HG03139 (cell line): Measurements from ENCODE around the gene ECI2.
"Not testable (repeated sequence)": the region's sequence is repeated elsewhere in the genome, so short reads cannot be mapped to it uniquely, and the experiment has no call there.

Experiments
- ATAC-seq: cut with Tn5 transposase; IDR thresholded peaks from one replicate; pipeline ENCODE4 v1.9.1; 2021; ENCODE audit not compliant: unreplicated experiment

ECI2 gene

DNA sequence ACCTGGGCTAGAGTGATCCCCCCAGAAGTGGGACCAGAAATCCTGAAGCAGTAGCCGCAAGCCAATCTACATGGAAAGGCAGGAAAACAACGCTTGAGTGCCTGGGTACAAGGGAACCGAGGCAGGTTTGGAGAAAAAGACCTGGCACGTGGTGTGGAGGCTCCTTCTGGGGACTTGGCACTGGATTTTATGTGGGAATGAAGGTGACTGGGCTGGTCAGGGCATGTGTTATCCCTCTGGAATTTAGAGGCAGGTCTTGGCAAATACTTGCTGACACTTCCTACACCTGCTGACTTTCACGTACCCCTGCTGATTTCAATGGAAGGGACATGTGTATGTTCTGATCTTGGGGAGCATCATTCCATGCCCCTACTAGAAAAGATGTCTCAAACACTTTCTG, 31.4 kb downstream of the ECI2 start:
- no peak for ATAC-seq

DNA sequence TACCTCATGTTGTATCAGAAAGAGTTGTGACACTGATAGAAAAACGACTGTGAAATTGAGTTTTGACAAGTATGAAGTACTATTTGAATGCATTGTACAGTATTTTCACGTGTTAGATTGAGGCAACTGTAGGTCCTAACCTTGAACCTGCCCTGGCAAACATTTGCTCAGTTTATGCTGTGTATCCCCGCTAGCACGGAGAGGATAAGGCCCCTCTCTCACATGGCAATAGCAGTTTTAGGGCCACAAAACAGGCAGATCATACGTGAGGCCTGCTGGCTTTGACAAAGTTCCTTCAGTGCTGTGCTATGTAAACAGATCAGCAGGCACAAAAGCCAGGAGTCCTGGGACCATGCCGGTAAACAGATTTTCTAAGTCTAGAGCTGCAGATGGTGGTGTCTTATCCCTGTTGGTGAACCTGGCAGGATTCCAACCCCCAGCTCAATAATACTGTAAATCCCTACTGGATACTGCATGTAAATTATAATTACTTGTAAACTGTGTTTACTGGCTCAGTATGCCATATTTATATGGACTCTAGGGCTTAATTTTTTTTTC, 32.6 kb downstream of the ECI2 start:
- no peak for ATAC-seq

DNA sequence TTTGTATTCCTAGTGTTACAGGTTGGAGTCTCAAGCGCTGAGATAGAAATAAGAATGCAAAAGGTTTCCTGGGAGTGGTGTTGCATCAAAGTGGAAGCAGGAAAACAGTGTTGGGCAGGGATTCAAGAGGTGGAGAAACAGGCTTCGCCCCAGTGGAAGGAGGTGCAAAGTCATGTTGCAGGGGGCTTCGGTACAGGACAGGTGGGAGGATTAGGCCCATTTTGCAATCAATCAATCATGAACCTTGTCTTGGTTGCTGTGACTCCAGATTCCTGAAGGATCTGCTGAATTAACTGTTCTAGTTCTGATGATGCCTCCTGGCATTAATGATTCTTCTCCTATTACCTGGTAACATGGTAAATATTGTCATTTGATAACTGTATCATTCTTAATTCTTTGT, 34.1 kb downstream of the ECI2 start:
- ATAC-seq: no peak

DNA sequence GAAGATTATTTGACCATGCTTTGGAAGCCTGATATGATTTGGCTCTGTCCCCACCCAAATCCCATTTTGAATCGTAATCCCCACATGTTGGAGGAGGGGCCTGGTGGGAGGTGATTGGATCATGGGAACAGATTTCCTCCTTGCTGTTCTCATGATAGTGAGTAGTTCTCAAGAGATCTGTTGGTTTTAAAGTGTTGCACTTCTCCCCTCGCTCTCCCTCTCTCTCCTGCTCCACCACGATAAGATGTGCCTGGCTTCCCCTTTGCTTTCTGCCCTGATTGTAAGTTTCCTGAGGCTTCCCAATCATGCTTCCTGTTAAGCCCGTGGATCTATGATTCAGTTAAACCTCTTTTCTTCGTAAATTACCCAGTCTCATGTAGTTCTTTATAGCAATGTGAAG, 34.7 kb downstream of the ECI2 start:
- ATAC-seq: no peak

DNA sequence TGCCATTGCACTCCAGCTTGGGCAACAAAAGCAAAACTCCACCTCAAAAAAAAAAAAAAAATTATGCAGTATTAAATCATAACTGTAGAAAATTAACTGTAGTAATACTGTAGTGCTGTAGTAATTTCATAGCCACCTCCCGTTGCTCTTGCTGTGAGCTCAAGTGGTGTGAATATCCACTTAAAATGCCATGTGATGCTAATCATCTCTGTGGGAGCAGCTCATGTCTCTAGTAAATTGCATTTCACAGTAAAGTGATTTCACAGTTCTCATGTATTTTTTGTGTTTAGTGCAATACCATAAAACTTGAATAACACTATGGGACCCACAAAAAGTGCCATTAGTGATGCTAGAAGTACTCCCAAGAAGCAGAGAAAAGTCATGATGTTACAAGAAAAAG, 42.1 kb downstream of the ECI2 start:
- no peak for ATAC-seq

DNA sequence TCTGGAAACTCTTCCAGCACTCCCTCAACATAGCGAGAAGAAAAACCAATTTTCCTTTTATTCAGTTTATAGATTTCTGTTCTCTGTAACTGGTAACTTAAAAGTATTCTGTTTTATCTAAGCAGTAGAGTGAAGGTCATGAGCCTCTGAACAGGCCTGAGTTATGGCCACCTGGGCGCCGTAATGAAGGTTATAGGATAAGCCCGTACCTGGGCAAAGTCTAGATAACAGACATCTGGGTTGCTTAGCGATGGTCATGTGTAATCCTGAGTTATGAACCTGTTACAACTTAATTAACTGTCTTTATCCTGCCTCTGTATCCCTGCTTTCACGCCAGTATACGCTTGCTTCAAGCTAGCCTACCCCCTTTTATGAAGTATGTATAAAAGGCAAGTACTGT, 43.4 kb downstream of the ECI2 start:
- ATAC-seq: no peak

DNA sequence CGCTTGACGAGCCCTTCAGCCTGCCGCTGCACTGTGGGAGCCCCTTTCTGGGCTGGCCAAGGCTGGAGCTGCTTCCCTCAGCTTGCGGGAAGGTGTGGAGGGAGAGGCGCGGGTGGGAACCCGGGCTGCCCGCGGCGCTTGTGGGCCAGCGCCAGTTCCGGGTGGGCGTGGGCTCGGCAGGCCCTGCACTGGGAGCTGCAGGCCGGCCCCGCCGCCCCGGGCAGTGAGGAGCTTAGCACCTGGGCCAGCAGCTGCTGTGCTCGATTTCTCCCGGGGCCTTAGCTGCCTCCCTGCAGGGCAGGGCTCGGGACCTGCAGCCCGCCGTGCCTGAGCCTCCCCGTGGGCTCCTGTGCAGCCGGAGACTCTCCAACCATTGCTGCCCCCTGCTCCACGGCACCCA, 45.3 kb downstream of the ECI2 start:
- not testable (repeated sequence) for ATAC-seq

DNA sequence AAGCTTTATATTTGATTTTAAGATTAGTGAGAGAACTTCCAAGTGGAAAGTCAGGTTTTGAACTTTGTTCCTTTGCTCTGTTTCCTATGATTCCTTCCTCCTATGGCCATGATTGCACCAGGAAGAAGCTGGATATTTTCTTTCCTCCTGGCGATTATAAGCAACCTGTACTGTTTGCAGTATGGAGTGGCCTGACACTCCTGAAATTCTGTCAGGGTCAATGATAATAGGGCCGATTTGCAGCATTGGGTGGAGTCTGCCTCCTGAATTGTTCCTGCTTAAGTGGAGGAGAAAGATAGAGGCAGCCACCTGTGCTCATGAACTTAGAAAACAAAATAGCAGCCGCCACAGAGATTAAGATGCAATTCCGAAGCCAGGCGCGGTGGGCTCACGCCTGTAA, 46.7 kb downstream of the ECI2 start:
- no peak for ATAC-seq

DNA sequence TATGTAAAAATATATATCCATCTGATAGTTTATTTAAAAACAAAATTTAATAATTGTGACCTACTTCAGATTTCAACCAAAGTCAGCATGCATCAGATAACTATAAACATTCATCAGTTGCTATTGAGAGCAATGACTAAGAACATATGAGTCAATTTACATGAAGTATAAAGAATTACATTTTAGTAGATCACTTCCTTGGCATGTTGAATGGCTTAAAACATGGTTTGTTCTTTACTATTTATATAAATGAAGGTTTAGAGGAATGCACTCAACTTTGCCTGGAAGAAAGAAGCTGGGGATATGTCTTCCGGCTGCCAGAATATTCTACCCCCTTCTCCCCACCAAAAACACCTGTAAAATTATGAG, 50.1 kb downstream of the ECI2 start:
- no peak for ATAC-seq

DNA sequence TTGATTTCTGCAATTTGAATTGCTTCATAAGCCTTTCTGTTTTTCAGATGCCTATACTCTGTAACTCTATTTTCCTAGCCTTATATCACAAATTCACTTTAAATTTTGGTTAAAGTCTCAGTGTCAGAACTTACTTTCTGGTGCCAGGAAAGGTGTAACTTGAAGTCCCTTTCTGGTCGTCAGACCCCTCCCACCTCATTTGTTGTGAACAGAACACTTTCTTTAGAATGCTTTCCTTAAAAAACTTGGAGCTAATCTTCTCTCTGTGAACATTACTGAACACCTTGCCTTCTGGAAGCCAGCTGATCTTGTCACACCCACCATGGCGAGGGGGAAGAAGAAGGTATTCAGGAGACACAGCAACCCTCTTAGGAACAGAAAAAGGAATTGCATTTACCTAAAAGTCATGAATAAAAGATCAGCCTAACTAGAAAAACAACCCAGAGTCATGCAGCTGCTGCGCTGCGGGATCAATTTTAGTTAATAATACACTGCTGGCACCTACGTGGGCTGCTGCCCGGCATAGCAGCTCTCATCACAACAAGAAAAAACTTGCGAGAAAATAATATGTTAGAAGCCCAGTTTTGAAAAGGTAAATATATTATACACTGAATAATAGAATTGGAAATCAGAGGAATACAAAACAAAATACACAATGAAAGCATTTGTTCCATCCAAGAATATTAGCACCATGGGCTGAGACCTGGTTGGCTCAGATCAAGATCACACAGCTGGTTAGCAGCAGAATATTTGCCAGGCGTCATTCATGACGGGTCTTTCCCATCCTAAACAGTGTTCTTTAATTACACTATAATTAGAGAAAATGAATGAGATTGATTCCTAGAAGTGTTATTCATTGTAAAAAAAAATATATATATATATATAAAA, 50.7 kb downstream of the ECI2 start:
- ATAC-seq: no peak

DNA sequence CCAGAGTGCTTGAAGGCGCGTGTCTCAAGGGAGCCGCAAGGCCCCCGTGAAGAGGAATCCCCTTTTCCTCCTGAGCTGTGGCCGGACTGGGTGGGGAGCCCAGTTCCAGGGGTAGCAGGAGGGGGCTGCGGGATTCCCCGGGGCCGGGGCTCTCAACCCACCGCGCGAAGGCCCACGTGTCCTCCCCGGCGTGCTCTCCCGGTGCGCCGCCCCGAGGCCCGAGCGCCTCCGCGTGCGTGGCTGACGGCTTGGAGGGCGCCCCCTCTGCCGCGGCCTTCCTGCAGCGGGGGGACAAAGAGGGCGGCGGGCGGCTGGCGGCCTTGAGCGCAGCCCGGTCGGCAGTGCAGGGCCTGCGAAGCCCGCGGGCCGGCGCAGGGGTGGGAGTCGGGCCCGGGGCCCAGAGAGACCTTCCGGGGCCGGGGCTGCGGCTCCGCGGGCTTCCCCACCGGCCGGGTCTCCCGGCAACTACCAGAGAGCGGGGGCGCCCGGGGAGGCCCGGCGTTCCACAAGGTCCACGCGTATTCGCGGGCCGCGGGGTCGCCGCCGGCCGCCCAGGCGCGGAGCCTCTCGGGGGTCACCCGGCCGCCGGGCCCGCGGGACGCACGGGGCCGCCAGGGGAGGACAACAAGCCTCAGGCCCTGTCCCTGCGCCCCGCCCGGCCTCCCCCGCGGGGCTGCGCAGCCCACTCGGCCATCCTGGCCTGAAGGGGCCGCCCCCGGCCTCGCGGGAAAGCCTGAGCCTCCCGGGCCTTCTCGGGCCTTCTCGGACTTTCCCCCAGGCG, 56.5 kb downstream of the ECI2 start, which contains the start of gene FAM217A:
Gene FAM217A, minus strand, starts transcription at position 447 of the 781 bp plus-strand sequence. CDS start 1,723 bp downstream, outside the sequence.
- ATAC-seq: no peak

DNA sequence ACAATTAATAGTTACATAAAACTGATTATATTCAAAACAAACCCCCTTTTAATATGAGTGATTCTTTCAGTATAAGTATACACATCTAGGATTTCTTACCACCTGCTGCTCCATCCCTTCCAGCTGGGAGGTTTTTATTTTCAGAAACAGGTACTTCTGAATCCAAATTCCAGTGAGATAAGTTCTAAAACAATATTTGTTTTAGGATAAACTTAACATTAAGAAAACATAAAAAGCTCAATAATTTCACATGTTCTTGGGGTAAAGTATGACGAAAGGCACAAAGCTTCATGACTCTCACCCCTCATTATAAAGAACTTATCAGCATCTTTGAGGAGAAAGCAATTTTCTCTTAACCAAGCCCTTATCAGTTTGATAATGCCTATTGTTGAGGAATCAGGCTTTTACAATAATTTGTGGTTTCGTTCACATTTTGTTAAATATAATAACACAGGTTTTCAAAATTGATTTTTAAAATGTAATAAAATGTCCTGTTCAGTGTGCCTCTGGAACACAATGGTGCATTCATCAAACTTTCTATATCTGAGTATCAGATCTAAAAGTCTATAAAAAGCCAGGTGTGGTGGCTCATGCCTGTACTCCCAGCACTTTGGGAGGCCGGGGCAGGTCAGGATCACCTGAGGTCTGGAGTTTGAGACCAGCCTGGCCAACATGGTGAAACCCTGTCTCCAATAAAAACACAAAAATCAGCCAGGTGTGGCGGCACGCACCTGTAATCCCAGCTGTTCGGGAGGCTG, 60.7 kb downstream of the ECI2 start:
- no peak for ATAC-seq

DNA sequence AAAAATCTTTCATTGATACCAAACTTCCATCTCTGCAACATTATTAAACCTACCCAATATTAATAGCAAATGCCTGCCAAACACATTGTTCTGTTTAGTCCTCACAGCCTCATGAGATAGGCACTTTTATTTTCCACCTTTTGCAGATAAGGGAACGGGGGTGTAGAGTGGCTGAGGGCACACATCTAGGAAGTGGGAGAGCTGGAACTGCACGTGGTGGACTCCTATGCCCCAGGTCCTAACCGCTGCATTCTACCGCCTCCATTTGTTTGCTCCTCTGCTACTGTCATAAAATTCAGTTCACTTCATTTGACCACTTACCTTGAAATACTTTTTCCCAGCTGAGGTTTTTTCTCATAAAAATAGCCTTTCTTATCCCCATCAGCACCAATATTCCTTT, 64.0 kb downstream of the ECI2 start:
- ATAC-seq: no peak

DNA sequence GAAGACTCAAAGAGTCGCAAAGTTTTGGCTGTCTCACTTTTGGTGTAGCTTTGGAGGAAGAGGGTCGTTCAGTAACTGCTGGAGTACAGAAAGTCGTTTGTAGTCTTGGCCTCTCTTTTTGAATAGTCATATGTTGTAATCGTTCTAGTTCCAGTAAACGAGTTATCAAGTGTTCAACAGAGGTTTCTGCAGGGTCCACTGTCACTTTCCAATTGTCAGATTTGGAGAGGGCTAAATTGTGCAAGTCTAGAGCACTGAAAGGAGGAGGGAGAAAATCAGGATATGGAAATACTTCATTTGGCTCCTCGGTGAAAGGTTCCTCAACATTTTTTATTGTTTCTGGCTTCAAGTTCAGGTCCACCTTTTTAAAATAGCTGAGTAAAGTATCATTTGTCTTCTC, 66.2 kb downstream of the ECI2 start:
- no peak for ATAC-seq

DNA sequence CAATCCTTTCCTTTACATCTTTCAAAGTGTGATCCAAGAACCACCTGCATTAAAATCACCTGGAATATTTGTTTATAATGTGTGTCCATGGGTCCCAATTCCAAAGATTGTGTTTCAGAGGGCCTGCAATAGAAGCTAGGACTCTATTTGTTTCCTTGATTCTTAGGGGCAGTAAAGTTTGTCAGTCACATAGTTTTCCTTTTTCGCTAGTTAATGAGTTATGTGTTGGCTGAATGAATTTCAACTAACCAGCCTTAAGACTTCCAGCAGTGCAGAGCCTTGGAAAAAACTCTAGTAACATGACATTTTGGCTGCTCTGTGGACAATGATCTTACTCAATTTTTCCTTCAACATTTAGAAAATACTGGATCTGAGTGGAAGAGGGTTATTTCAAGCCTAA, 67.7 kb downstream of the ECI2 start:
- no peak for ATAC-seq

DNA sequence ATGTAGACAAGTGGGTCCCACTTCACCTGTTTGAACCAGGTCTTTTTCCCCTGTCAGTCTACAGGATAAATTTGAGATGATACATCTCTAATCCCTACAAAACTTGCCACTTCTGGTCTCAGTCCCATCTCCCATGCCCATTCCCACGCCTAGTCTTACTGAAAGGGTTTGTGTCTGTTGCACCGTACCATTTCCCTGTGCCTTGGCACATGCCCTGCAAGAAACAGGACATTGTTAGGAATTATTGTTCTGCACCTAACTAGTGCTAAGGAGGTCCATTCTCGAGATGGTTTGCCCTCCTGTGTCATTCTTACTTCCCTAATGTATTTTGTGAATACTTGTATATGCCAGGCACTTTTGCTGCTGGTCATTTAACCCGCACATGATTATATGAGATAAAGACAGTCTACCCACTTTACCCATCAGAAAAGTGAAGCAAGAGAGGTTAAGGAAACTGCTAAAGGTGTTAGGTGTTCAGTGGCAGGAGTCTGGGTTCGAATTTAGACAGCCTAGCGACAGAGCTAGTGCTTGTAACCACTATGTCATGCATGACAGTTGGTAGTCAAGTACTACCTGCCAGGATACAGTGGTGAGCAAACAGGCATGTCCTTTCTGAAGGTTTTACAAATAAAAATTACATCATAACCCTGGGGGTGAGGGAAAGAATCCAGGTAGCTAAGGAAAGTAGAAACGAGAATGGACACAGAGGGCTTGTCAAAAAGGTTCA, 69.2 kb downstream of the ECI2 start:
- no peak for ATAC-seq
